ENCODE measurements around the gene GPR139.

The GPR139 gene

GRCh38 chr16:20079106-20079505, 5.4 kb upstream of the GPR139 start:
- DNase-seq (ENCODE audit: low read depth, low spot score), result no peak
- TF ChIP-seq CTCF (IDR thresholded peaks at IDR 0.05; ENCODE audit: low read depth, low read length), result no peak
- in situ Hi-C loops (cut with HindIII; ENCODE audit: low sequenced_read_pairs), result no loop called here
- H3K4me3 ChIP-seq (ENCODE audit: low read depth, low read length), result no peak overlapping the region

- TF ChIP-seq CTCF (IDR thresholded peaks at IDR 0.05; ENCODE audit: low read depth, low read length), result no peak
- H3K4me3 ChIP-seq (ENCODE audit: low read depth, low read length), result no peak overlapping the region
- in situ Hi-C loops (cut with HindIII; ENCODE audit: low sequenced_read_pairs), result no loop called here
- no peak for DNase-seq (ENCODE audit: low read depth, low spot score)
These were observed 1.6 kb upstream of the GPR139 start for GRCh38 chr16:20075243-20075642.

- in situ Hi-C loops (cut with HindIII; ENCODE audit: low sequenced_read_pairs), result no loop called here
- TF ChIP-seq CTCF (IDR thresholded peaks at IDR 0.05; ENCODE audit: low read depth, low read length), result no peak
- no peak overlapping the region for H3K4me3 ChIP-seq (ENCODE audit: low read depth, low read length)
- DNase-seq (ENCODE audit: low read depth, low spot score), result no peak
These were observed 655 bp upstream of the GPR139 start for GRCh38 chr16:20074099-20074991.

GRCh38 chr16:20072874-20073202, 852 bp downstream of the GPR139 start:
- no peak for DNase-seq (ENCODE audit: low read depth, low spot score)
- H3K4me3 ChIP-seq (ENCODE audit: low read depth, low read length), result no peak overlapping the region
- in situ Hi-C loops (cut with HindIII; ENCODE audit: low sequenced_read_pairs), result no loop called here
- TF ChIP-seq CTCF (IDR thresholded peaks at IDR 0.05; ENCODE audit: low read depth, low read length), result no peak

- no peak for TF ChIP-seq CTCF (IDR thresholded peaks at IDR 0.05; ENCODE audit: low read depth, low read length)
- H3K4me3 ChIP-seq (ENCODE audit: low read depth, low read length), result no peak overlapping the region
- no peak for DNase-seq (ENCODE audit: low read depth, low spot score)
- in situ Hi-C loops (cut with HindIII; ENCODE audit: low sequenced_read_pairs), result no loop called here
These were observed 1.4 kb downstream of the GPR139 start for GRCh38 chr16:20072146-20072873.

- no peak for DNase-seq (ENCODE audit: low read depth, low spot score)
- in situ Hi-C loops (cut with HindIII; ENCODE audit: low sequenced_read_pairs), result no loop called here
- no peak overlapping the region for H3K4me3 ChIP-seq (ENCODE audit: low read depth, low read length)
- TF ChIP-seq CTCF (IDR thresholded peaks at IDR 0.05; ENCODE audit: low read depth, low read length), result no peak
These were observed 8.8 kb downstream of the GPR139 start for GRCh38 chr16:20064931-20065330.
